Measurements from ENCODE around the gene BRCA1. TPM values are rescaled to one million over a fixed set of nuclear protein-coding genes. Genes with fewer than 3 reads are reported as not detected.
"Not testable (repeated sequence)": the region's sequence is repeated elsewhere in the genome, so short reads cannot be mapped to it uniquely, and the experiment has no call there.

The BRCA1 gene
- total RNA-seq, 1 donor from 2014 or later = 9.7 TPM

GRCh38 chr17:43070257-43070656, 54.9 kb downstream of the BRCA1 start:
- no peak for DNase-seq (ENCODE audit: extremely low read depth, low read depth, low spot score)

- no peak for DNase-seq (ENCODE audit: extremely low read depth, low read depth, low spot score)
These were observed 55.7 kb downstream of the BRCA1 start for GRCh38 chr17:43069368-43069898.

GRCh38 chr17:43068570-43069367, 56.4 kb downstream of the BRCA1 start:
- DNase-seq (ENCODE audit: extremely low read depth, low read depth, low spot score) = no peak

GRCh38 chr17:43062984-43063638, 62.1 kb downstream of the BRCA1 start:
- no peak for DNase-seq (ENCODE audit: extremely low read depth, low read depth, low spot score)

- DNase-seq (ENCODE audit: extremely low read depth, low read depth, low spot score) = no peak
These were observed 69.1 kb downstream of the BRCA1 start for GRCh38 chr17:43056051-43056450.

DNA sequence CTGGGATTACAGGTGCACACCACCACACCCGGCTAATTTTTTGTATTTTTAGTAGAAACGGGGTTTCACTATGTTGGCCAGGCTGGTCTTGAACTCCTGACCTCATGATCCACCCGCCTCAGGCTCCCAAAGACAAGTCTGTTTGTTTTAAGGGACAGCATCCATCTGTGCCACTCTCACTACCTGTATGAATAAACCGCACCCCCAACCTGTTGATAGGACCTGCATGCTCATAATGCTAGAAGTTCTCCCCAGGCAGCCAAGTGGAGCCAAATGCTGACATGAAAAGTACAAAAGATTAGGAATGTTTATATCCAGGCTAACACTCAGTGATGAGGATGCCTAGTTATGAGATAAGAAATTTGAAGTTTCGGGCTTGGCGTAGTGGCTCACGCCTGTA, 72.2 kb downstream of the BRCA1 start:
- DNase-seq (ENCODE audit: extremely low read depth, low read depth, low spot score) = not testable (repeated sequence)

GRCh38 chr17:43051969-43052368, 73.2 kb downstream of the BRCA1 start:
- no peak for DNase-seq (ENCODE audit: extremely low read depth, low read depth, low spot score)

- DNase-seq (ENCODE audit: extremely low read depth, low read depth, low spot score) = no peak
These were observed 81.1 kb downstream of the BRCA1 start for GRCh38 chr17:43044024-43044423.

GRCh38 chr17:43043307-43043706, 81.9 kb downstream of the BRCA1 start:
- DNase-seq (ENCODE audit: extremely low read depth, low read depth, low spot score) = no peak

DNA sequence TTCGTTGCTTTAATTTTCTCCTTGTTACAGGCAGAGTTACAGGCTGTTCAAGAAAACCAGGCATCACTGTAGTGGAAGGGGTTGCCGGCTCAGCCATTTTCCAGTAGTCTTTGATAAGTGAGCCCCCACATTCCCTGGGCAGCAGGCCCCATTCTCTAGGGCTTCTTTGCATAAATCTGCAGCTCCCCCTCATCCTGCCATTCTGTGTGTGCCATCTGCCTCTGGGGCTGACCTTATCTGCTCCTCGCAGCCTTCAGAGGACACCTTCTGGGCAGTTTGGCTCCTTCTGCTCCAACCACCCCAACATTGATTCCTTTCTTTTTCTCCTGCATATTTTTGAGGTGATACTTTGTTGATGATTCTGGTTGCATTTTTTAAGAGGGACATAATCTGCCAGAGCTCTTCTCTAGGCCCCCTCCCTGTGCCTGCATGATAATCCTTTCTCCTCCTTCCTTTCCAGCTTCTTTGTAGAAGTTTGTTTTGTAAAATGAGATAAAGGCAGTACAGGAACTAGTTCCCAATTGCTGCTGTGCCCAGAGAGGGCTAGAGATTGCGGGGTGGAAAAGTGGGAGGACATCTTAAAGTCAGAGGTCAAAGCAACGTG, 83.0 kb downstream of the BRCA1 start:
- no peak for DNase-seq (ENCODE audit: extremely low read depth, low read depth, low spot score)

DNA sequence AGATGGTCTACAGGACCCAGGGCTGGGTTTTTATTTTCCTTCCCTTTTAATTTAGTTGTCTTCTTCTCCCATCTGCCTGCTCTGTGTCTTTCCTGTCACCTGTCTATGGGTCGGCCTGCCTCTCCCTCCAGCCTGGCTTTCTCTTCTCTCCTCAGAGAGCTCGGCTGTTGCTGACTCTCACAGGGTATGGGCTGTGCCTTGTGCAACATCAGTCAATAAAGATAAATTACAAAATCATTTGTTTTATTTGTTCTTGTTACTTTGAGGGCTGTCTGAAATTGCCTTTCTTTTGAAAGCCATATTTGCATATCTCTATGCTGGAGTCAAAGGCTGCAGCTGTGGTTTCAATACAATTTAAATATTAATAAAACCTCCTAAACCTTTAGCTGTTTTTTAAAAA, 84.5 kb downstream of the BRCA1 start:
- DNase-seq (ENCODE audit: extremely low read depth, low read depth, low spot score) = no peak

DNA sequence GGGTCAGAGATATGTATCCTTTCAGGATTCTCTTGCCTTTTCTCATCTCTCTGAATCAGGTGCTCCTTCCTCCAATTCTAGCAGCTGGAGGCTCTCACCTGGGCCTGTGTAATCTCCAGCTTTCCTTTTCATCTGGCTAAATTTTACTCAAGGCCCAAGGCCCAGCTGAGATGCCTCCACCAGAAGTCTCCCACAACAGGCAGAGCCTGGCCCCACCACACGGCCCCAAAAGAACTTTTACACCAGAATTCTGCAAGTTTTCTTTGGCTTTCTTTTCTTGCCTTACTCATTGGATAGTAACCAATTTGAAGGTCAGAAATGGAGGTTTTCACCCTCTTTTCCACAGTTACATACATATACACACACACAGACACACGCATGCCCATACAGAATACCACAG, 85.5 kb downstream of the BRCA1 start:
- no peak for DNase-seq (ENCODE audit: extremely low read depth, low read depth, low spot score)

- DNase-seq (ENCODE audit: extremely low read depth, low read depth, low spot score) = no peak
These were observed 90.3 kb downstream of the BRCA1 start for GRCh38 chr17:43034894-43035293.

DNA sequence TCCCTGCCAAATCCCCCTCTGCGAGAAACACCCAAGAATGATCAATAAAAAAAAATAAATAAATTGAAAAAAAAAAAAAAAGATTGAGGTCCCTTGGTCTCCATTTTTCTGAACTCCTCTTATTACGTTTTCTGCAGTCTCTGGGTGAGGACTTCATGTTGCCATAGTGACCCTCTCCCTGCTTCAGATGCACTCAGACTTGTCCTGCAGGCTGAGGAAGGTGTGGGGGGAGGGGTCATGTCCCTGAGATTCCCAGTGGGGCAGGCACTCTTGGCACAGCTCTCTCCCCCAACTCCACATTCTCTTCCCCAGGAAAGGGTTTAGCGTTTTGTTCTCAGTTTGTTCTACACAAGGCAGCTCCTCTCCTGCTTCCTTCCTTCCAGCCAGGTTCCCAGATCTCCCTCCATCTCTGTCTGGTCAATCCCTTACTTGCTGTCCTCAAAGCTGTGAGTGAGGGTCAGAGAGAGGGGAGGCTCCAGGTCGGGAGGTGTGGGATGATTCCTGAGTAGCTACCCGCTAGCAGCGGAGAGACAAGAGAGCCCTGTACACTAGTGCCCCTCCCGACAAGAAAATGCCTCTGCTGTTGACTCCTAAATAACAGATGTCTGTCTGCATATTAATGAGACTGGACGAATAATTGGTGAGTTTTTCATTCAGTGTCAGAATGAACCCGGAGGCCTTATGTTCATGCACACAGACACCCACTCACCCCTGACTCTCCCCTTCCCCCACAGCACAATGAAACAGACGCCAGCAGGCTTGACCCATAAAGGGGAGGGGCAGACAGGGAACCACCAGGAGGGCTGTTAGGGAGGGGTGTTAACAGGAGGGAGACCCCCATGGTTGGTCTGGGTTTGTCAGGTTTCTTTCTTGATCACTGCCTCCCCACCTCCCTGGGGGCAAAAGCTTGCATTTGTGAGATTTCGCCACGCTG, 90.9 kb downstream of the BRCA1 start:
- DNase-seq (ENCODE audit: extremely low read depth, low read depth, low spot score) = no peak

- no peak for DNase-seq (ENCODE audit: extremely low read depth, low read depth, low spot score)
These were observed 93.5 kb downstream of the BRCA1 start for GRCh38 chr17:43031666-43032065.

DNA sequence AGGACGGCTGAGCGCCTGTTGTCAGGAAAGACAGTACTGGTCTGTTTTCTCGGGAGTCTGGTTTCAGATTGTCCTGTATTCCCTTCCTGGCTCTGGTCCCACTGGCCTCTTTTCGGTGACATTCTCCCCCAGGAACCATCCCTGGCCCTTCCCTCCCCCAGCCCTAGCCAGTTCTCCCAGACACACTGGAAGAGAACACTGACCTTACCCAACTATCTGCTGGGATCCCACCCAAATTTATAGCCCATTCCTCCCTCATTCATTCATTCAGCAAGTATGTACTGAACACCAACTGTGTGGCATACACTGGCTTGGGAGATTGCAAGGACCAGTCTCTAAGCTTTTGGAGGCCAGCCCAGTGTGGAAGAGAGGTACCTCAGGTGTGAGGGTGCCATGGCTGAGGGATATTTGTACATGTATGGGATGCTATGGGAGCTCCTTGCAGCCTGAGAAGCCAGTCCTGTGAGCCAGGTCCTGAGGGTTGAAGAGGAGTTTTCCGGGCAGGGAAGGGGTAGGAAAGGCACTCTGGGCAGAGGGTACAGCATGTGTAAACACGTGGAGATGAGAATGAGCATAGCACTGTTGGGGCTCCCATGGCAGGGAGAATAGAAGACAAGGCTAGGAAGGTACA, 94.9 kb downstream of the BRCA1 start:
- DNase-seq (ENCODE audit: extremely low read depth, low read depth, low spot score) = no peak

GRCh38 chr17:43028221-43028861, 96.8 kb downstream of the BRCA1 start:
- DNase-seq (ENCODE audit: extremely low read depth, low read depth, low spot score) = no peak

DNA sequence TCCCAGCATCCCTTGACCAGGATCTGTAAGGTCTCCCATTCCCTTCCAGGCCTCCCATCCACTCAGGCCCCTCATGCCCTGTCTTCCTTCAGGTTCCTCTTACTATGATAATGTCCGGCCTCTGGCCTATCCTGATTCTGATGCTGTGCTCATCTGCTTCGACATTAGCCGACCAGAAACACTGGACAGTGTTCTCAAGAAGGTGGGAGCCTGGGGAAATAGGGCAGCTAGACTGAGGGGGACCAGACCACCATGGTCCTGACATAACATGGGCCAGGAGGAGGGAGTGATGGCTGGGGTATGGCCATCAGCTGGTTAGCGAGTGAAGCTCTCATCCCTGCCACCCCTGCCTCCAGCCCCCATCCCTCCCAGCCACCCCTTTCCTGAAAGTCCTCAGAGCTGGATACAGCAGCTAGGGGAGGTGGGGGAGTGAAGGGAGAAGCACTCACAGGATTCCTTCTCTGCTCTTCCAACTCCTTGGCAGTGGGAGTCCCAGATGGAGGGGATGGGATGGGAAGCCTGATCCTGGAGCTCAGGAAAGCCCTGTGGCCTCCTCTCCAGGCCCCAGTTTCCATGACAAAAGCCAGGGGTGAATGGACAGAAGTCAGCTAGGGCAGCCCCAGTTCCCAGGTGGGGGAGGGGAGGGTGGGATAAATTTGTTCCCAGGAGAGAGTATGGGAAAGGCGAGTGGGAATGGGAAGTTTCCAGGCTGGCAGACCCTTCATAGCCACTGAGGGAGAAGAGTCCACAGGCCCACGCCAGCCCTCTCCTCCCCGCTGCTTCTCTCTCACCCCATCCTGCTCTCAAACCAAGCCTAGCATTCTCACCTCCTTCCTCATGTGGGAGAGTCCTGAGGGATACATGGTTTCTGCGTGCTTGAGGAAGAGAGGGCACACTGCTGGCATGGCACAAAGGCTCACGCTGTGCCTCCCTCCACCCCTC, 97.8 kb downstream of the BRCA1 start:
- no peak for DNase-seq (ENCODE audit: extremely low read depth, low read depth, low spot score)

GRCh38 chr17:43026595-43026994, 98.6 kb downstream of the BRCA1 start:
- DNase-seq (ENCODE audit: extremely low read depth, low read depth, low spot score) = no peak
